ENCODE results near the gene FIS1. TPM values are rescaled to one million over a fixed set of nuclear protein-coding genes. Genes with fewer than 3 reads are reported as not detected.
"Not testable (repeated sequence)": the region's sequence is repeated elsewhere in the genome, so short reads cannot be mapped to it uniquely, and the experiment has no call there.

Gene FIS1
- total RNA-seq, 2 experiments from 2014 or later, result 94.5 to 97.6 TPM

DNA sequence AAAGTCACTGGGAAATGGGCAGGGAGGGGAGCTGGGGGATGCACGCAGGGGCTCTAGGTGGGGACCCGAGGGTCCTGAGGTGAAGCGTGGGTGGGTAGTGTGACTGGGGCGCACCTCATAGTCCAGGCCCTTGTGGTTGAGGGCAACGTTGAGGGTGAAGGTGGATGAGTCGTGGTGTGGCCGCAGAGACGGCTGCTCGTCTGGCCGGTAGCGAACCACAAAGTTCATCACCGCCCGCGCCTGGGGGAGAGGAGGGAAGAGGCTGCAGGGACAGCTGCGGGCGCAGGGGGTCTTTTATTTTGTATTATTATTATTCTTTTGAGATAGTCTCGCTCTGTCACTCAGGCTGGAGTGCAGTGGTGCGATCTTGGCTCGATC lies 38.2 kb downstream of the FIS1 start:
- H3K36me3 Mint-ChIP-seq (ENCODE audit: low read depth), result peaks cover 18% of the 10 kb centered on the region
- no peaks in the 10 kb centered on the region for H3K9me3 Mint-ChIP-seq
- H3K4me3 Mint-ChIP-seq, result no peak overlapping the region
- peaks cover 12% of the 10 kb centered on the region for H3K4me1 Mint-ChIP-seq
- no peak overlapping the region for H3K27ac Mint-ChIP-seq
- H3K27me3 Mint-ChIP-seq, result peaks cover 11% of the 10 kb centered on the region
- no peak for DNase-seq
- ChIA-PET POLR2A (no interaction called here), CTCF (no interaction called here)

DNA sequence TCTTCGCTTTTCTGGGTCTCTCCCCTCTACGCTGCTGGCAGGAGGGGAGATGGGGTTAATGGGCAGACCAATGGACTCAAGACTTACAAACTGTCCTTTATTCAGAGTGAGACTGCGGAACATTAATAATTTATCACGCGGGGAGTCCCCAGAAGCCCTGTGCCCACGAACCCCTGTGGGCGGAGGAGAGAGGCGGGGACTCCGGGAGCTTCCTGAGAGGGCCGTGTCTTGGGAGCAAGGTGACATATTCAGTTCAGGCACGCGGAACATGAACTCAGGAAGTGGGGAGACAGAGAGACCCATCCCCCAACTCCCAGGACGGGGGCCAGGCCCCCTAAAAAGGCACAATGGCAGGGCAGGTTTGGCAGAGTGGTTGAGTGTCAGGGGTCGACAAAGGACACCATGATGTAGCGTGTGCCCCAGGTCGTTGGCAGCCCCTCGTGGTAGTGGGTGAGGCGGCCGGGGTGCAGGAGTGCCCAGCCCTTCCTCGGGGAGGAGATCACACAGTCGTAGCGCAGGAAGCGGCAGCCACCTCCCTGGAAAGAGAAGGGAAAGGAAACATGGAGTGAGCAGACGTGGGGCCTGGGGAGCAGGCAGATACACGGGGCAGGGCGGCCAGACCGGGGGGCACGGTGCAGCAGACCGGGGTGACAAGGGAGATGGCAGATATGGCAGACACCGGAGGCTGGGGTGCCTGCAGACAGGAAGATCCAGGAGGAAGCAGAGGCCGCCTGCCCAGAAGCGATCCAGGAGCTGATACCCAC lies 38.8 kb downstream of the FIS1 start:
- Mint-ChIP-seq H3K4me1 (peaks cover 13% of the 10 kb centered on the region), H3K27me3 (peaks cover 16% of the 10 kb centered on the region), H3K36me3 (ENCODE audit: low read depth) (peaks cover 18% of the 10 kb centered on the region), H3K9me3 (no peaks in the 10 kb centered on the region), H3K27ac (no peak overlapping the region), H3K4me3 (no peak overlapping the region)
- DNase-seq, result no peak
- ChIA-PET CTCF (no interaction called here), POLR2A (no interaction called here)

DNA sequence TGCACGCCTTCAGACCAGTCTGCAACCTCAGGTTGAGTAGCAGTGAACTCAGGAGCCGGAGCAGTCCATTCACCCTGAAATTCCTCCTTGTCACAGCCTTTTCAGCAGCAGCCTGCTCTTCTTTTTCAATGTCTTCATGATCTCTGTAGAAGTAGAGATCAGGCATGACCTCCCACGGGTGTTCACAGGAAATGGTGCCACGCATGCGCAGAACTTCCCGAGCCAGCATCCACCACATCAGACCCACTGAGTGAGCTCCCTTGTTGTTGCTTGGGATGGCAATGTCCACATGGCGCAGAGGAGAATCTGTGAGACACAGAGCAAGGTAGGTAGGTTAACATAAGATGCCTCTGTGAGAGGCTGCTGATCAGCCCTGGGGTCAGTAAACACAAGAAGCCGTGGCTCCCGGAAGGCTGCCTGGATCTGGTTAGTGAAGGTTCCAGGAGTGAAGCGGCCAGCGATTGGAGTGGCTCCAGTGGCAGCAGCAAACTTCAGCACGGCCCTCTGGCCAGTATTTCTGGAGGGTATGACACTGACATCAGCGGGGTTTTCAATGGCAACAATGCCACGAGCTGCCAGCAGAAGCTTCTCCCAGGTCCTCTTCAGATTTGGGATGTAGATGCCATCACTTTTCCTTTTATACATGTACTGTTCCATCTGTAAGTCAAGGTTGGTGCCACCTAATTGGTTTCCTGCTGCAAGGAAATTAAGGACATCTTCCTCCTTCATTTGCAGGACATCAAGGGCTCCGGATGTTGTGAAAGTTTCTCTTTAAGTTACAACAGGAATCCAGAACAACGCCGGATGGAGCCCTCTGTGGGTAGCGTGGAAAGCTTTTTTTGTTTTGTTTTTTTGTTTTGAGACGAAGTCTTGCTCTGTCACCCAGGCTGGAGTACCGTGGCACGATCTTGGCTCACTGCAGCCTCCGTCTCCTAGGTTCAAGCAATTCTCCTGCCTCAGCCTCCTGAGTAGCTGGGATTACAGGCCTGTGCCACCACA lies 40.8 kb downstream of the FIS1 start:
- DNase-seq, result peak; percentile 33
- Mint-ChIP-seq H3K4me3 (peak overlapping the region; percentile 67), H3K4me1 (peaks cover 17% of the 10 kb centered on the region), H3K27me3 (peaks cover 29% of the 10 kb centered on the region), H3K36me3 (ENCODE audit: low read depth) (peaks cover 11% of the 10 kb centered on the region), H3K27ac (peak overlapping the region; percentile 69)
- H3K9me3 Mint-ChIP-seq, result not testable (repeated sequence)
- ChIA-PET POLR2A (interaction anchor here (0.6 to 2.7 kb wide), 5 partner anchors 14 to 329 kb away, joined by 3 to 18 read pairs (median 3); partner anchors contain the start of genes PLOD3, SRRT, VGF and ZNHIT1), CTCF (interaction anchor here (0.9 to 1.8 kb wide), 3 partner anchors 11 to 60 kb away, joined by 3 to 5 read pairs (median 4); partner anchors contain the start of genes PLOD3 and ZNHIT1)

DNA sequence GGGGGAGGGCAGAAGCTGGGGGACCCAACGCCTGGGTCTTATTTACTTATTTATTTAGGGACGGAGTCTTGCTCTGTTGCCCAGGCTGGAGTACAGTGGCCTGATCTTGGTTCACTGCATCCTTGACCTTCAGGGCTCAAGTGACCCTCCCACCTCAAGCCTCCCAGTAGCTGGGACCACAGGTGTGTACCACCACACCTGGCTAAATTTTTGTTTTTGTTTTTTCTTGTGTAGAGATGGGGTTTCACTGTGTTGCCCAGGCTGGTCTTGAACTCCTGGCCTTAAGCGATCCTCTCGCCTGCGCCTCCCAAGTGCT lies 42.3 kb downstream of the FIS1 start:
- H3K9me3 Mint-ChIP-seq, result no peaks in the 10 kb centered on the region
- ChIA-PET CTCF (interaction anchor here (2.9 kb wide), 1 partner anchor 10 kb away, joined by 13 read pairs; no protein-coding TSS in a partner anchor), POLR2A (interaction anchor here (0.9 kb wide), 1 partner anchor 16 kb away, joined by 4 read pairs; the partner anchor contains the start of gene ZNHIT1)
- no peak overlapping the region for H3K27ac Mint-ChIP-seq
- peaks cover 7% of the 10 kb centered on the region for H3K36me3 Mint-ChIP-seq (ENCODE audit: low read depth)
- peaks cover 17% of the 10 kb centered on the region for H3K4me1 Mint-ChIP-seq
- H3K27me3 Mint-ChIP-seq, result peaks cover 29% of the 10 kb centered on the region
- no peak overlapping the region for H3K4me3 Mint-ChIP-seq
- no peak for DNase-seq

DNA sequence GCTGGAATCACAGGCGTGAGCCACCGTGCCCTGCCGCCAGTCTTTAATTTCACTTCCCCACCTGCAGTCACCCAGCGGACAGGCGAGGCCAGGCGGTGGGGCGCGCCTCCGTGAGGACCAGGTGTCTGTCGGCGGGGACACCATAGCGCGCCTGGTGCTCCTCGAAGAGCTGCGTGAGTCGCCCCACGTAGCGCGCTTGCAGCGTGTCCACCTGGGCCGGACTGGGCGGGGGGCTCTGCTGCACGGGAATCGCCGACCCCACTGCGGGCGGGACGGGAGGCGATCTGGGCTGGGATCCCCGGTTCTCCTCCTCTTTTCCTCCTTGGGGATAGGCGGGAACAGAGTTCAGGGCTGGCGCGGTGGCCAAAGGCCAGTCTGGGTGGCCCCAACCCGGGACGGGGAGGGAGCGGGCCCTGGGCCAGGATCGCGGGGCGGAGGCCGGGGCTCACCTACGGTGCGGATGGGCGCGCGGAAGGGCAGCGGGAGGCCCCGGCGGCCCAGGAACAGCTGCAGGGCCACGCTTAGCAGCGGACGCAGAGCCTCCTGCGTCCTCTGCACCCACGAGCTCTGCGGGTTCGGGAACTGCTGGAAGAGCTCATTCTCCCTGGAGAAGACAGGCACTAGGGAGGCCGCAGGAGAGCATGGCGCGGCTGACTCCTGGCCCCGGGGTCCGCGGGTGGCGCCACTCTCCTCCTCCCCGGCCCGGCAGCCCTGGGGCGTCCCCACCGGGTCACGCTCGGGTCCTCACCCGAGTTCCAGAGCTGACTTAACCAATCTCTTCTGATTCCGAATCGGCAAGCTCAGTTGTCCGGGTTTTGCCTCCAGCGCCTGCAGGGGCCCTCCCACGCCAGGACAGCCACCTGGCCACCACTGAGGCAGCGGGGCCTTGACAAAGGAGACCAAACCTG lies 42.9 kb downstream of the FIS1 start:
- POLR2A ChIA-PET, result interaction anchor here (0.9 kb wide), 1 partner anchor 17 kb away, joined by 4 read pairs; the partner anchor contains the start of gene ZNHIT1
- no peak for DNase-seq
- Mint-ChIP-seq H3K4me3 (no peak overlapping the region), H3K27me3 (peaks cover 29% of the 10 kb centered on the region), H3K36me3 (ENCODE audit: low read depth) (peaks cover 7% of the 10 kb centered on the region), H3K27ac (no peak overlapping the region), H3K9me3 (no peaks in the 10 kb centered on the region), H3K4me1 (peaks cover 17% of the 10 kb centered on the region)
- CTCF ChIA-PET, result interaction anchor here (2.9 kb wide), 1 partner anchor 10 kb away, joined by 13 read pairs; no protein-coding TSS in a partner anchor

DNA sequence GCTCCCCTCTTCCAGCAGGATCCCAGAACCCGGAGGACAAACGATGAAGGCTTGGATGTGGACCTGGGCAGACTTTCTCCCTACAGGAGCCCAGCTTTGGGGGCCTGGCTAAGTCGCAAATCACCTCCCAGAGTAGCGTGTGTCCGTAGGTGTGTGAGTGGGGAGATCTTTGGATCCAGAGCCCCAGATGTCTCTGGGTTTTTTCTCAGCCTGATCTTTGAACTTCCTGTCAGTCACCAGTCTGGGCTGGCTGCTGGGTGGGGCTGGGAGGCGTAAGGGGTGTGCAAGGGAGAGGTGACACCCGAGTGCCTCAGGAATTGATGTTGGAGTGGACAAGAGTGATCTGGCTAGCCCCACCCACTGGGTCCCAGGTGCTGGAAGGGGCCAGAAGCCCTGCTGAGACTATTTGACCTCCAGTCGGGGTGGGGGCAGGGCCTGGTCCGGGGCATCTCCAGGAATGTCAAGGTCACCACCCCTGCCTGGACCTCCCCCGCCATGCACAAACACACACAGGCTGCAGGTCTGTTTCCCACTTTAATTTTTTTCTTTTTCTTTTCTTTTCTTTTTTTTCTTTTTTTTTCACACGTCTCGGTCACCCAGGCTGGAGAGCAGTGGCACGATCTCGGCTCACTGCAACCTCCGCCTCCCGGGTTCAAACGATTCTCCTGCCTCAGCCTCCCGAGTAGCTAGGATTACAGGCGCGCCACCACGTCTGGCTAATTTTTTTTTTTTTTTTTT lies 43.9 kb downstream of the FIS1 start, which contains the start of gene MOGAT3:
Gene MOGAT3, minus strand, starts transcription at position 175 of the 738 bp plus-strand sequence. CDS start 182 bp downstream, outside the sequence.
- Mint-ChIP-seq H3K27ac (no peak within 1 kb of the TSS), H3K4me3 (no peak within 1 kb of the TSS), H3K36me3 (ENCODE audit: low read depth) (peaks cover 1% of the 10 kb centered on the region), H3K4me1 (peaks cover 17% of the 10 kb centered on the region), H3K27me3 (peaks cover 29% of the 10 kb centered on the region), H3K9me3 (no peaks in the 10 kb centered on the region)
- ChIA-PET POLR2A (no interaction called here), CTCF (interaction anchor here (0.7 to 2.9 kb wide), 2 partner anchors 9 to 57 kb away, joined by 5 to 13 read pairs; no protein-coding TSS in a partner anchor)
- no peak for DNase-seq

DNA sequence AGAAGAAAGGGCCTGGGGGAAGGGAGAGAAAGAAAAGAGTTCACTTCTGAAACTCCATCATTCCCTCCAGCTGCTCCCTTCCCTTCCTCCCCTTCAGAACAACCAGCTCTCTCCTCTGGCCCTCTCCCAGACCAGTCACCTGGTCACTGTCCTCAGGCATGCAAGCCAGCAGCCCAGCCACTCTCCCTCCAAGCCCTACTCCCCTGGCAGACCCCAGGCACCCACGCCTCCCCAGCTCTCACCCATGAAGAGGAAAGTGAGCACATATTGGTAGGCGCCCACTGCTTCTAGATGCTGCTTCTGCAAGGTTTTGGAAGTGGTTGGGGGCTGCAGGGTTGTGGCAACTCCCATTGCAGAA lies 44.4 kb downstream of the FIS1 start:
- CTCF ChIA-PET, result interaction anchor here (0.7 to 2.9 kb wide), 2 partner anchors 8 to 56 kb away, joined by 5 to 13 read pairs; no protein-coding TSS in a partner anchor
- H3K27ac Mint-ChIP-seq, result no peak overlapping the region

DNA sequence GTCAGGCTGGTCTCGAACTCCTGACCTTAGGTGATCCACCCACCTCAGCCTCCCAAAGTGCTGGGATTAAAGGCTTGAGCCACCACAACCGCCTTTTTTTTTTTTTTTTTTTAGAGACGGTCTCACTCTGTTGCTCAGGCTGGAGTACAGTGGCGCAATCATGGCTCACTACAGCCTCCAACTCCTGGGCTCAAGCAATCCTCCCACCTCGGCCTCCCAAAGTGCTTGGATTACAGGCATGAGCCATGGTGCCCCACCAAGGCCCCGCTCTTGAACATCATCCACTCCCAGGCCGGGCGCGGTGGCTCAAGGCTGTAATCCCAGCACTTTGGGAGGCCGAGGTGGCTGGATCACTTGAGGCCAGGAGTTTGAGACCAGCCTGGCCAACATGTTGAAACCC lies 45.4 kb downstream of the FIS1 start:
- DNase-seq; H3K27ac Mint-ChIP-seq; CTCF ChIA-PET; POLR2A ChIA-PET; H3K9me3 Mint-ChIP-seq; H3K4me3 Mint-ChIP-seq; H3K36me3 Mint-ChIP-seq (ENCODE audit: low read depth): not testable (repeated sequence)
- peaks cover 17% of the 10 kb centered on the region for H3K4me1 Mint-ChIP-seq
- peaks cover 29% of the 10 kb centered on the region for H3K27me3 Mint-ChIP-seq

More for the DNA sequence above, 44.4 kb downstream of the FIS1 start:
- Mint-ChIP-seq H3K4me1 (peaks cover 17% of the 10 kb centered on the region), H3K4me3 (no peak overlapping the region), H3K9me3 (no peaks in the 10 kb centered on the region), H3K36me3 (ENCODE audit: low read depth) (no peaks in the 10 kb centered on the region), H3K27me3 (peaks cover 29% of the 10 kb centered on the region)
- no peak for DNase-seq
- POLR2A ChIA-PET, result no interaction called here

DNA sequence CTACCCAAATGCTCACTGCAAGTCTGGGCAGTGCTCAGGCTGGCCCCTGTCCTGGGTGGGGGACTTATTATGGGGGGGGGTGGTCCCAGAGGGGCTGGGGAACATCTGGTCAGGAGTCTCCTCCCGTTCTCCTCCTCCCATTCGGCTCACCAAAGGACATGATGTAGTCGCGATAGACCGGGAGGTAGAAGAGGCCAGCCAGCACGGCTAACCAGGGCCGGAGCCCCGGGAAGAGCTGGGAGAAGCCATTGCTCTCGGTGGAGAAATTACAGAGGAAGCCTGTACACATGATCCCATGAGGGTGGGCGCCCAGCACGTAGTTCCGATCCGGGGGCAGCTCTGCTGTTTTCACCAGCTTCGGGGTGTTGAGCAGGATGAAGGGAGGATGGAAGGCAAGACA lies 46.4 kb downstream of the FIS1 start:
- POLR2A ChIA-PET, result no interaction called here
- no peaks in the 10 kb centered on the region for H3K9me3 Mint-ChIP-seq
- no peak for DNase-seq
- H3K4me3 Mint-ChIP-seq, result no peak overlapping the region
- CTCF ChIA-PET, result no interaction called here
- no peaks in the 10 kb centered on the region for H3K36me3 Mint-ChIP-seq (ENCODE audit: low read depth)
- peaks cover 8% of the 10 kb centered on the region for H3K4me1 Mint-ChIP-seq
- H3K27me3 Mint-ChIP-seq, result peaks cover 27% of the 10 kb centered on the region
- H3K27ac Mint-ChIP-seq, result no peak overlapping the region

DNA sequence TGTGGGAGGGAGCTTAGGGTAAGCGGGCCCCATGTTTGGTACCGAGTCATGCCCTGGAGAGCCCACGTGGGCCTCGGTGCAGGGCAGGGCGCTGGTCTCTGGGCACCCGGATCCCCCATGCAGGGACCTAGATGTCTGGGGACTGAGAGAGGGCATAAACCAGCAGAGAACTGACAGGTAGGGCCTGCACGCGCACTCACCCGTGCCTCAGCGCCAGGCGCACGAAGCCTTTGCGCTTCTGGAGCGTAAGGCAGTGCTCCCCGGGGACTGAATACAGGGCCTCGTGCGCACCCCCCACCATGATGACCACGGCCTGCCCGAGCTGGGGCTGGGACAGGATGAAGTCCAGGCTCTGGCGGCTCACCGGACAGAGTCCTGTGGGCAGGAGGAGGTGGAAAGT lies 46.9 kb downstream of the FIS1 start:
- Mint-ChIP-seq H3K9me3 (no peaks in the 10 kb centered on the region), H3K4me3 (no peak overlapping the region), H3K27ac (no peak overlapping the region), H3K27me3 (peaks cover 25% of the 10 kb centered on the region), H3K36me3 (ENCODE audit: low read depth) (no peaks in the 10 kb centered on the region), H3K4me1 (peaks cover 8% of the 10 kb centered on the region)
- ChIA-PET POLR2A (no interaction called here), CTCF (no interaction called here)
- no peak for DNase-seq

DNA sequence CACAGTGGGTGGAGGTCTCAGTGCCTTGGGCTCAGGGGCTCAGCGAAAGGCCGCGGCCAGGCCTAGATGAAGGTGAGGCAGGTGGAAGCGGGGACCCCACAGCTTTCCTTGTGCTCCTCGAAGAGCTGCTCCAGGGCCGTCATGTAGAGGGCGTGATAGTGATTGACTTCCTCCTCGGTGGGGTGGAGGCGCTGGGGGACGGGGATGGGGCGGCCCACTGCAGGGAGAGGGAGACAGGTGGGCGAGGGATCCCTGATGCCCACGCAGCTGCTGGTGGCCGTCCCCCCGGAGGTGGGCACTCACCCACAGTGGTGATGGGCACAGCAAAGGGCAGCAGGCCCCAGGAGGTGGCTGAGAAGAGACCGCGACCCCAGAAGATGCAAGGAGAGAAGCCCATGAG lies 49.0 kb downstream of the FIS1 start:
- Mint-ChIP-seq H3K36me3 (ENCODE audit: low read depth) (no peaks in the 10 kb centered on the region), H3K9me3 (no peaks in the 10 kb centered on the region), H3K4me1 (peaks cover 8% of the 10 kb centered on the region), H3K4me3 (no peak overlapping the region), H3K27me3 (peaks cover 14% of the 10 kb centered on the region), H3K27ac (no peak overlapping the region)
- POLR2A ChIA-PET, result no interaction called here
- DNase-seq, result no peak
- CTCF ChIA-PET, result interaction anchor here (1.1 to 6.2 kb wide), 5 partner anchors 22 to 87 kb away, joined by 4 to 208 read pairs (median 7); no protein-coding TSS in a partner anchor
